ENCODE results near the gene VPS4B.

- TF ChIP-seq CTCF (IDR thresholded peaks at IDR 0.05; ENCODE audit: low read length): no peak
- no peak for TF ChIP-seq EZH2 (optimal IDR thresholded peaks at IDR 0.05; ENCODE audit: low read depth, low read length)
- TF ChIP-seq EZH2phosphoT487 (IDR thresholded peaks at IDR 0.05; ENCODE audit: low read length): no peak
Measured at GRCh38 chr18:63394954-63395353, 27.3 kb downstream of the VPS4B start.

Data from MM.1S (cell line).